22Rv1 (cell line): ENCODE results near the gene TMEM59L.
A peak's percentile ranks its signal among the peaks of the same experiment; 100 is the strongest.

Experiments used
- H3K27ac ChIP-seq: fragments of 450-650 bp; 2 replicates; pipeline ENCODE4 v1.5.1; 2017
- CTCF ChIP-seq: fragments of 450-650 bp; IDR thresholded peaks from 2 replicates; pipeline ENCODE4 v1.5.1; 2017; ENCODE audit warnings: mild to moderate bottlenecking
- ZFX ChIP-seq: fragments of 450-650 bp; IDR thresholded peaks from 2 replicates; pipeline ENCODE4 v1.6.1; 2017; ENCODE audit warnings: antibody characterized with exemption, borderline replicate concordance

The TMEM59L gene

GRCh38 chr19:18580311-18580710 is 32.4 kb upstream of the TMEM59L start:
- TF ChIP-seq ZFX = no peak
- no peak for TF ChIP-seq CTCF
- no peak overlapping the region for H3K27ac ChIP-seq

GRCh38 chr19:18586306-18586705 is 26.4 kb upstream of the TMEM59L start:
- no peak overlapping the region for H3K27ac ChIP-seq
- TF ChIP-seq ZFX = no peak
- TF ChIP-seq CTCF = no peak

GRCh38 chr19:18587561-18587960 is 25.1 kb upstream of the TMEM59L start:
- no peak overlapping the region for H3K27ac ChIP-seq
- TF ChIP-seq CTCF (no peak), ZFX (no peak)

GRCh38 chr19:18587962-18588610 is 24.6 kb upstream of the TMEM59L start:
- TF ChIP-seq ZFX = no peak
- TF ChIP-seq CTCF = no peak
- H3K27ac ChIP-seq = peak overlapping the region; percentile 91

- H3K27ac ChIP-seq = peak within 1 kb of the TSS; percentile 91
- TF ChIP-seq CTCF (peak; percentile 97), ZFX (no peak)
Observed at GRCh38 chr19:18588611-18589379, 23.9 kb upstream of the TMEM59L start, which contains the start of gene REX1BD. TSS of gene REX1BD (plus strand) at chr19:18588798. CDS start at chr19:18588802, 4 bp downstream.

- H3K27ac ChIP-seq = peak overlapping the region; percentile 91
- TF ChIP-seq CTCF (no peak), ZFX (no peak)
Observed at GRCh38 chr19:18589380-18590272, 23.0 kb upstream of the TMEM59L start.
